MG63 (cell line): Measurements from ENCODE around the gene RAB27B. TPM values are rescaled to one million over a fixed set of nuclear protein-coding genes. Genes with fewer than 3 reads are reported as not detected.
"Not testable (repeated sequence)": the region's sequence is repeated elsewhere in the genome, so short reads cannot be mapped to it uniquely, and the experiment has no call there.

Source experiments
- DNase-seq: peaks from one replicate; pipeline ENCODE4 v3.0.0-alpha.2; 2020
- H3K27me3 ChIP-seq: fragments of 250-450 bp; sonication (Bioruptor Pico); 2 replicates; pipeline ENCODE4 v1.5.1; 2020; ENCODE audit warnings: mild to moderate bottlenecking, moderate library complexity
- H3K36me3 ChIP-seq: fragments of 250-450 bp; sonication (Bioruptor Pico); 2 replicates; pipeline ENCODE4 v1.5.1; 2020; ENCODE audit warnings: mild to moderate bottlenecking, moderate library complexity
- H3K4me3 ChIP-seq: fragments of 250-450 bp; sonication (Bioruptor Pico); 2 replicates; pipeline ENCODE4 v1.5.1; 2020; ENCODE audit warnings: mild to moderate bottlenecking, moderate library complexity
- H3K9me3 ChIP-seq: fragments of 250-450 bp; sonication (Bioruptor Pico); 2 replicates; pipeline ENCODE4 v1.5.1; 2020; ENCODE audit warnings: mild to moderate bottlenecking, moderate library complexity
- total RNA-seq: library from RNA; depleted of rRNA; stranded (reverse); fragments of >200 nt; shearing (Covaris generic); gene quantifications from 2 replicates; pipeline ENCODE4 v1.2.3, GENCODE V29; 2014; ENCODE audit warnings: low replicate concordance

Gene RAB27B
- total RNA-seq, 1 experiment from 2014 or later: not detected

DNA sequence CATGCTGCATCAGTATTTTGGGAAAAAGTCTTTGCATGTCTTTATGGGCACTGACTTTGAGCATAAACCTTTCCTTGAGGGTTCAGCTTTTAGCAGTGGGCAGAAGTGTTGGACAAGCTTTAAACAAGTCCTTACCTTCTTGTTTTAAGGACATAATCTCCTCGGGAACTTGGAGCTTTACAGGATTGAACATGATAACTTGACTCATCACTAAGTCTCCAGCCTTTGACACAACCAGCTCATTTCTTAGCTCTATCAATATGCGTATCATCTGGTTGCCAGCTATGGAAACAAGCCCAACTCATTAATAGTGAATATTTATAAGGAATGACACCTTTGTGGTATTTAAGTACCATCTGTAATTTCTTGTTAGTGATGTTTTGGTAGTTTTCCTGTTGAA, 21.0 kb upstream of the RAB27B start:
- H3K36me3 ChIP-seq: no peaks in the 10 kb centered on the region
- DNase-seq: no peak
- no peaks in the 10 kb centered on the region for H3K9me3 ChIP-seq
- H3K4me3 ChIP-seq: no peak overlapping the region
- H3K27me3 ChIP-seq: no peaks in the 10 kb centered on the region

DNA sequence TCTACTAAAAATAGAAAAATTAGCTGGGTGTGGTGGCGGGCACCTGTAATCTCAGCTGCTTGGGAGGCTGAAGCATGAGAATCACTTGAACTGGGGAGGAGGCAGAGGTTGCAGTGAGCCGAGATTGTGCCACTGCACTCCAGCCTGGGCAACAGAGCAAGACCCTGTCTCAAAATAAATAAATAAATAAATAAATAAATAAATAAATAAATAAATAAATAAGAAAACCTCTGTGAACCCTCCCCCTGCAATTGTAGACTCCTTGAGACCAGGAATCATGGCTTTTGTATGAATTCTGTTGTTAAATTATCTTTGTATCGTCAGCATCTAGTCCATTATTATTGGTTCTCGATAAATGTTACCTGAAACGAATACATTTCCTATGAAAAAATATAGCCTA, 17.6 kb upstream of the RAB27B start:
- not testable (repeated sequence) for DNase-seq, H3K9me3 ChIP-seq, H3K4me3 ChIP-seq

DNA sequence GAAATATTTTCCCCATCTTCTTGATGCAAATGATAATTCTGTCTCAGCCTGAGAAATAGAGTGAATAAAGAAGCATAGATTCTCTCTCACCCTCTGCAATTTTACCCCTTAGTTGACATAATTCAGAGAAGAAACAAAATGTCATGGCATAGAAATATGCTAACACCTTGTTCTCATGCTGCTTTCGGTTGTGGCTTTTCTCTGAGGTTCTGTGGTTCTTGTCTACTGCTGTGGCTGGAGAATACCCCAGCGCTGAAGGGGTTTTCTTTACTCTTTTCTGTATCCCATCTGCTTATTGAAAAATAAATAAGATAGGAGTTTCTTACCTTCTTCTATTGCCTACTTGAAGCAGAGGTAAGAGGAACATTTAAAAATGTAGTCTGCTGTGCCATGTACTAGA, 15.4 kb upstream of the RAB27B start:
- DNase-seq: no peak
- no peak overlapping the region for H3K4me3 ChIP-seq
- no peaks in the 10 kb centered on the region for H3K9me3 ChIP-seq
- no peaks in the 10 kb centered on the region for H3K36me3 ChIP-seq
- no peaks in the 10 kb centered on the region for H3K27me3 ChIP-seq

More for the DNA sequence above, 17.6 kb upstream of the RAB27B start:
- not testable (repeated sequence) for H3K36me3 ChIP-seq, H3K27me3 ChIP-seq

DNA sequence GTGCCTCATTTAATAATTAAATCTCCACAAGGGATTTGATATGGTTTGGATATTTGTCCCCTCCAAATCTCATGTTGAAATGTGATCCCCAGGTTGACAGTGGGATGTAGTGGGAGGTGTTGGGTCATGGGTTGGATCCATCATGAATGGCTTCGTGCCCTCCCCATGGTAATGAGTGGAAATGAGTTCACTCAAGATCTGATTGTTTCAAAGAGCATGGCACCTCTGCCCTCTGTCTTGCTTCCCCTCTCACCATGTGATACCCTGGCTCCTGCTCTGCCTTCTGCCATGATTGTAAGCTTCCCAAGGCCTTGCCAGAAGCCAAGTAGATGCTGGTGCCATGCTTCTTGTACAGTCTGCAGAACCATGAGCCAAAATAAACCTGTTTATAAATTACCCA, 15.0 kb upstream of the RAB27B start:
- H3K27me3 ChIP-seq: no peaks in the 10 kb centered on the region
- H3K36me3 ChIP-seq: no peaks in the 10 kb centered on the region
- DNase-seq: no peak
- H3K4me3 ChIP-seq: no peak overlapping the region
- no peaks in the 10 kb centered on the region for H3K9me3 ChIP-seq

DNA sequence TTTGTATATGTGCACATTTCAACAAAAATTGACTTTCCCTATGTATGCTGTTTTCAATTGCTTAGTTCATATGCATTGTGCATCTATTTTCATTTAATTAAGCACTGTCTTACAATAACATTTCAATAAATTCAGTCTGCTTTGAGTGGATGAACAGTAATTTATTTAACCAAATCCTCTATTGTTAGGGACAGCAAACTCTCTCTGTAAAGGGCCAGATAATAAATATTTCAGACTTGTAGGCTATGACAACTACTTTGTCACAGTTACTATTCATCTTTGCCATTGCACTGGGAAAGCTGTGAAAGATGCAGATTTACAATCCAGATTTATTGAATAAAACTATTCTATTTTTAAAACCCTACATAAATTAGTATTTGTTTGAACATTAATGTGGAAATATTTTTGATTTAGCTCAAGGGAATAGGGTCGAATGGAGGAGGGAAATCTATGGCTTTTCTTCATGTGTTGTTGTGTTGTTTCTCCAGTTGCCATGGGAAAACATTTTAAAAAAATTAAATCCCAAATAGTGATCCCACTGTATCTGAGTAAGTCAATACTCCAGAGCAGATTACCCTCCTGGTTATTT, 14.2 kb upstream of the RAB27B start:
- no peaks in the 10 kb centered on the region for H3K27me3 ChIP-seq
- H3K9me3 ChIP-seq: no peaks in the 10 kb centered on the region
- no peak for DNase-seq
- H3K36me3 ChIP-seq: no peaks in the 10 kb centered on the region
- H3K4me3 ChIP-seq: no peak overlapping the region

DNA sequence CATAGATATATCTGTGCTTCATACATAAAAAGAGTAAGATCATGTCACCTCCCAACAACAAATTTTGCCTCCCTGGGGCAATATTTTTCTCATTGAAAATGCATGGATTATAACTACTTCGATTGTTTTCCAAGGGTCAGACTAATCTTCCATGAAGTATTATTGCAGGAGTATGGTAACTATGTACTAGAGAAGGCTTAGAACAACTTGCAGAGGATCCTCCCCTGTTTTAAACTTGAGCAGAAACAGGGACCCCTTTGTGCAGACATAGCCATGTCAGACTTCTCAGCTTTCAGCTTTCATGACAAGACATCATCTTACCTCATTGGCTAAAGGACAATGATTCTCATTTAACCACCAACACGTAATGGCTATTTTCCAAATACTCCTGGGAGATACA, 13.2 kb upstream of the RAB27B start:
- DNase-seq: no peak
- Histone ChIP-seq H3K27me3 (no peaks in the 10 kb centered on the region), H3K9me3 (no peaks in the 10 kb centered on the region), H3K36me3 (no peaks in the 10 kb centered on the region), H3K4me3 (no peak overlapping the region)

DNA sequence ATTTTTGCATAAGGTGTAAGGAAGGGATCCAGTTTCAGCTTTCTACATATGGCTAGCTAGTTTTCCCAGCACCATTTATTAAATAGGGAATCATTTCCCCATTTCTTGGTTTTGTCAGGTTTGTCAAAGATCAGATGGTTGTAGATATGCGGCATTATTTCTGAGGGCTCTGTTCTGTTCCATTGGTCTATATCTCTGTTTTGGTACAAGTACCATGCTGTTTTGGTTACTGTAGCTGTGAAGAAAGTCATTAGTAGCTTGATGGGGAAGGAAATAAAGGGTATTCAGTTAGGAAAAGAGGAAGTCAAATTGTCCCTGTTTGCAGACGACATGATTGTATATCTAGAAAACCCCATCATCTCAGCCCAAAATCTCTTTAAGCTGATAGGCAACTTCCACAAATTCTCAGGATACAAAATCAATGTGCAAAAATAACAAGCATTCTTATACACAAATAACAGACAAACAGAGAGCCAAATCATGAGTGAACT, 7.4 kb upstream of the RAB27B start:
- not testable (repeated sequence) for H3K9me3 ChIP-seq, H3K4me3 ChIP-seq

DNA sequence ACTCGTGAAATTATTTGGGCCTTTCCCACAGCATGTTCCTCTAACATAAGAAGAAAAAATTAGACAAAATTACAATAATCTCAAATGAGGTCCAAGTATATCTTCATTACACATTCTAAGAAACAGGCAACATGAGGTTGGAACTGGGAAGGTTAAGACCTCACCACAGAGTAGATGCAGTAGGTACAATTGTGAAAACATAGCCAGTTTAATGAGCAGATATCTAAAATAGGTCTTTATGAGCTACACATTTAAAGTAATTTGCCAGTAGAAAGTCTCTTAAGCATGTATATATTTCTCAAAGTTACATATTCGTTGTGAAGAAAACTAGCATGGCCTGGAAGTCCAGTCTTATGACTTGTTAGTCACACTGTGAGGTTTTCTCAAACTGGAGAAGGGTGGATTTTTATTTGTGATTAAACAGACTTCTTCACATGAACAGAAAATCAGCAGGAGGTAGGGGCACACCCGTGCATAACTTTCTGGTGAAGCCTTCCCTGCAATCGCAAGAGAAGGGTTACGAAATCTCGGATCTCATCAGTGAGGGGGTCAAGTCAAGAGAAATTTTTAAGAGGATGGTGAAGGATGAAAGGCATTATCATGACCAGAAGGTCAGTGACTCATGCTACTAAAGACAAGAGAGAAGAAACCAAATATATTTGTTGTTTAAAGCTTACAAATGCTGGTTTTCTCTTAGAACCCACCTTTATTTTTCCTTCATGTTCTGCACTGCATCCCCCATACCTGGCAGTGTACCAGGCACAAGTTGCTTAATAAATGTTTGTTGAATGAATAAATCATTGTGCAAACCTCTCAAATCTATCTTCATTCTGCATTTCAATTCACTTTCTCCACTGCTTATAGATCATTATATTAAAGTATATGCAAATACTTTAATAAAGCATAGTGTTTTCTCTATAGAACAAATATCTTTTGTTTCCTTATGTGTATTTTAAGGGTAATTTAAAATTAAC, 5.1 kb upstream of the RAB27B start:
- Histone ChIP-seq H3K36me3 (no peaks in the 10 kb centered on the region), H3K9me3 (no peaks in the 10 kb centered on the region), H3K27me3 (no peaks in the 10 kb centered on the region), H3K4me3 (no peak overlapping the region)
- DNase-seq: peak; percentile 64

More for the DNA sequence above, 7.4 kb upstream of the RAB27B start:
- not testable (repeated sequence) for H3K36me3 ChIP-seq, H3K27me3 ChIP-seq, DNase-seq

DNA sequence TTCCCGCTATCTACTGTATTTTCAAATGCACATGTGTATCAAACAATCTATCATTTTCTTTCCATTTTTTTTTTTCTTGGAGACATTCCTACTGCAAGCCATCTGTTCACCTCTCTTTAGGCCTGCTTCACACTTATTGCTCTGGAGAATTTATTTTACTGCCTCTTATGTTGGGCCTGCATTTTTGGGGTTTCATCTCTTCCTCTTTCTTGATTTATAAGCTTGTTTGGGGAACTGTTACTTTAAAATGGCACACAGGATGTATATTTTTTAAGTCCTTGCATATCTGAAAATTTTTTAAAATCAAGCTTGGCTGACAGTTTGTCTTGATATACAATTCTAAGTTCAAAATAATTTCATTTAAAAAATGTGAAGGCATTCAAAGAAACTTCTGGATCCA, 3.5 kb upstream of the RAB27B start:
- H3K27me3 ChIP-seq: no peaks in the 10 kb centered on the region
- H3K4me3 ChIP-seq: no peak overlapping the region
- no peak for DNase-seq
- H3K36me3 ChIP-seq: no peaks in the 10 kb centered on the region
- no peaks in the 10 kb centered on the region for H3K9me3 ChIP-seq

DNA sequence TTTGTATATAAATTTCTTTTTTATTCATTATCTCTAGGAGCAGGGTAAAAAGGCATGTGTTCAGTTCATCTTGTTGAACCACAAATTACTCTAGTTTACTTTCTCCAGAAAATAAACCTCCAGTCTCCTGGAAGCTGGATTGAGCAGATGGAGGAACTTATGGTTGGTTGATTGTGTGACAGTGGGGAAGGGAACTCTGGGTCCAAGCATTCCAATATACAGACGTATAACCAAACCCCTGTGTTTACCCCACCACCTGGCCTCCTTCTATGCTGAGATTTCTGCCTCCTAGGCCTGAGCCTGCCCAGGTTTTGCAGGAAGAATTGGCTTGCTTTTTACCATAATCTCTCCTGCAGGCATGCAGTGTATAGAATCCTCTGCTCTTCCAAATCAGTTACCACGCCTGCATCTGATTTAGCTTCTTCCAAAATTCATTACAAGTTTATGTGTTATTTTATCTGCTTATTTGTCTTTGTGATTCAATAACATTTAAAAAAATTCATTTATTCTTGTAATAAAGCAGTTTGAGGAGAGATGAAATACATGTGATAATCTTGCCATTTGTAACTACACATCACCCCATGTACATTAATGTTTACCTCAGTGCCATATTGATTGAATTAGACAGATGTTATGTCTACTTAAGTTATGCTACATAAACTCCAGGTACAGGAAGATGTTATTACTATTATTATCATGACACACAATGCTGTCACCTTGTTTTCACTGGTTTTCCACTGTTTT, 2.5 kb upstream of the RAB27B start:
- H3K9me3 ChIP-seq: no peaks in the 10 kb centered on the region
- DNase-seq: no peak
- no peaks in the 10 kb centered on the region for H3K27me3 ChIP-seq
- no peaks in the 10 kb centered on the region for H3K36me3 ChIP-seq
- no peak overlapping the region for H3K4me3 ChIP-seq

DNA sequence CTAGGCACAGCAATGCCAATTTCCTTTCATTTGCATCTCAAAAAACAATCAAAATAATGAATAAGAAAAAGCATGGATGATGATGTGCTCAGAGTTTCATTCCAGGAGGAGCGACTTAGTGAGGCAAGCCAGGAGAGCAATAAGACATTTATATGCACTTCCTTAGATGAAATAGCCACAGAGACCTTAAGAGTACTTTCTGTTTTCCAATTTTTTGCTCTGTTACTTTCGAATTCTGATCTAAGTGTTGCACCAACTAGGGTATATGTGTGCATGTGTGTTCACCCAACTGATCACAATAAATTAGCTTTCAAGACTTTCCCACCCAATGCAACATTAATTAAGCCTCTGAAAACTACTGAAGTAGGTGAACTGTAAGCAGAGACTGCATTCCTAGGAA, 709 bp downstream of the RAB27B start:
- DNase-seq: no peak
- Histone ChIP-seq H3K9me3 (no peaks in the 10 kb centered on the region), H3K27me3 (no peaks in the 10 kb centered on the region), H3K36me3 (no peaks in the 10 kb centered on the region), H3K4me3 (peak overlapping the region; percentile 51)

DNA sequence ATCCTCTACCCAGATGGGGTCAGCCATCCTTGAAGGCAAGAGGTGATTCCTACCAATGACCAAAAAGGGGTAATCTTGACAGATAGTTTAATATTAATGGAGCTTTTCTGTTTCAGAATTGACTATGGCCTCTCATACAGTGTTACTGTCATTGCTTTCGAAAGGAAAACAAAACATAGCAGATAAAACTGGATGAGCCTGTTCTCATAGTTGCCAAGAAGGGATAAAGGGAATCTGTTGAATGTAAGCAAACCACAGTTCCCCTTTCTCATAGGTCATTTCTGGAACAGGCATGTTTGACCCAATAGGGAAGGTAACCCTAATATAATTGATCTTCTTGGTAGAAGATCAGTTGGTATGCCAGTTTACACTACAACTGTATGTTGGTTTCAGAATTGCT, 1.6 kb downstream of the RAB27B start:
- Histone ChIP-seq H3K36me3 (no peaks in the 10 kb centered on the region), H3K4me3 (no peak overlapping the region), H3K9me3 (no peaks in the 10 kb centered on the region), H3K27me3 (no peaks in the 10 kb centered on the region)
- no peak for DNase-seq

DNA sequence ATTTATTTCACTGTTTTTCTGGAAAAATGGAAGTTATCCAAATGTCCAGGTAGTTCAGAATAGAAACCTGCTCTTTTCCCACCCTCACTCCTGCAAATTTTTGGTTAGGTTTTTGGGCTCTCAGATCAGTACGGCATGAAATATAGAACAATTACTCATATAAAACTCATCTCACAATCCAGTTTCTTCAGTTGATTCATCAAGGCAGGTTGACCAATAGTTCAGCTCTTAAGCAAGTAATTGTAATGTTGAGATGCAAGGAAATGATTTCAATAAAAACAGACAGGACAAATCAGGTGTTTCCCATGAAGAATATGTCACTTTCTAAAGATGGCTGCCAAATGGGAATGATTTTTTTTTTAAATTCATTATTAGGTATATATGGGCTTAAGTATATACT, 2.0 kb downstream of the RAB27B start:
- DNase-seq: no peak
- no peaks in the 10 kb centered on the region for H3K9me3 ChIP-seq
- no peak overlapping the region for H3K4me3 ChIP-seq
- H3K27me3 ChIP-seq: no peaks in the 10 kb centered on the region
- no peaks in the 10 kb centered on the region for H3K36me3 ChIP-seq

DNA sequence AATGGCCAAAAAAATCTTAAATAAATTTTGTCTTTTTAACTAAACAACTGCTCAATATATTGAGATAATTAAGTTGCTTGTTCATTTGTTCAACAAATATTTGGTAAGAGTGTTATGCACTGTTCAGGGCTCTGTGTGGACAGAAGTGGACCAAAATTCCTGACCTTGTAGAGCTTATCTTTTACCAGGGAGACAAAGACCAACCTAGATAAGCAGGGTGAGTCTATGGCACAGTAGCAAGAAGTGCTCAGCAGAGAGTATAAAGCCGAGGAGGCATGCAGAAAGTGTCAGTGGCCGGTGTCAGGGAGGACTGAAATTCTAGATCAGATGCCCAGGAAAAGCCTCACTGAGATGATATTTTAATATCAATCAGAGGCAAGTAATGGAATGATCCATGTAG, 2.6 kb downstream of the RAB27B start:
- H3K27me3 ChIP-seq: no peaks in the 10 kb centered on the region
- H3K36me3 ChIP-seq: no peaks in the 10 kb centered on the region
- no peak for DNase-seq
- H3K9me3 ChIP-seq: no peaks in the 10 kb centered on the region
- no peak overlapping the region for H3K4me3 ChIP-seq

DNA sequence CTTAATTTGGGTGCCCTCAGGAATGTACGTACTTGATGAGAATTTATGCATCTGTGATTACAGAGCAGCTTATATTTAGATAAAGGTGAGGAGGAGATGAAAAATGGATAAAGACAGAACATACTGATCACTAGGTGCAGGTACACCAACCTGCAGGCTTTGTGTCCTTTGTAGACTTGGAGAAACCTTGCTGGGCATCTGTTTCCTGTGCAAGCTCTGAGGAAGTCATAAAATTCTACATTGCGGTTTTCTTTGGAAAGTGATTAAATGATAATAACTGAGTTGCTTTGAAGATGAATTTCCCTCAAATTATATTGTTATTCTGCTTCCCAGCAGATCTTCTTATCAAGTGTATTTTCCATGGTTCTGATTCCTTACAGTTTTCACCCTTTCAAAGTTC, 7.7 kb downstream of the RAB27B start:
- Histone ChIP-seq H3K36me3 (no peaks in the 10 kb centered on the region), H3K9me3 (no peaks in the 10 kb centered on the region), H3K4me3 (no peak overlapping the region), H3K27me3 (no peaks in the 10 kb centered on the region)
- DNase-seq: no peak

DNA sequence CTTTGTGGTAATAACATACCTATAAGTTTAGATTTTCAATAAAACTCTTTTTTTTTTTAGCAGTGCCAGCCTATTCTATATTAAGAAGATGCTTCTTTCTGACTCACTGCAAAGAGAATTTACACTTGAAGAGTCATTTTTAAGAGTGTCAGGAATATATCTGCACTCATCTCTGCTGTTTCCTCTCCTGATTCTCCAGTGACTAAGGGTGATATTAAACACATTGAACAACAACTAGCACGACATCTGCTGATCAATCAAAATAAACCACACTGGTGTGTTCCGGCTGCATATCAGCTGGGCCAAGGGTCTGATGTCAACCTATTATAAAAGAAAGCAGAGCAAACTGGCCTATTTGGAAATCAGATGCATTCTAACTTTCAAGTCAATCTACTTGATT, 15.0 kb downstream of the RAB27B start:
- Histone ChIP-seq H3K36me3 (no peaks in the 10 kb centered on the region), H3K9me3 (no peaks in the 10 kb centered on the region), H3K27me3 (no peaks in the 10 kb centered on the region), H3K4me3 (no peak overlapping the region)
- DNase-seq: no peak

DNA sequence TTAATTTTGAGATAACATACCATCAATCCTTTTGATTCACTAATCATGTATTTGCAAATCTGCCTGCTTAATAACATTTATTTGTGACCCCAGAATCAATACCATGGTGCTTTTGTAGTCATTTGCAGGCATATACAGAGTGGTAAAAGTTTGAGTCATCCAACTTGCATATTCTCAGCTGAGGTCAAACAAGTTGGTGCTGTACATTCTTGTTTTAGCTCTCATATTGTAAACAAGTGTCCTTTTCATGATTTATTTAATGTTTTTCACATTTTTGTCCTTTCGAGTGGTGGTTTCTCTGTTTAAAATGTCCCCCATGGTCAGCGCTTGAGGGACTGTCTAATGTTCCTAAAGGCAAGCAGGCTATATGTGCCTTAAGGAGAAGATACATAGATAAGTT, 17.5 kb downstream of the RAB27B start:
- no peaks in the 10 kb centered on the region for H3K27me3 ChIP-seq
- H3K4me3 ChIP-seq: no peak overlapping the region
- no peak for DNase-seq
- H3K36me3 ChIP-seq: no peaks in the 10 kb centered on the region
- H3K9me3 ChIP-seq: no peaks in the 10 kb centered on the region
